Spinal cord (tissue), 10 donors: ENCODE measurements around the gene TLR4. TPM values are rescaled to one million over a fixed set of nuclear protein-coding genes. Genes with fewer than 3 reads are reported as not detected.
A peak's percentile ranks its signal among the peaks of the same experiment; 100 is the strongest.

ENCODE experiments used
- DNase-seq, 6 donors: peaks; one replicate each; pipeline versions ENCODE4 v3.0.0 to v3.0.0-alpha.2; 2013 to 2015; ENCODE audit warnings: low spot score in 6 of 6, low read depth in 4 of 6
- H3K27ac ChIP-seq: one replicate; pipeline ENCODE4 v1.5.1; 2013; ENCODE audit warnings: low read depth, low read length, control low read depth
- H3K27me3 ChIP-seq: one replicate; pipeline ENCODE4 v1.6.1; 2013; ENCODE audit warnings: low read length; ENCODE audit not compliant: control insufficient read depth, insufficient read depth
- H3K36me3 ChIP-seq: one replicate; pipeline ENCODE4 v1.6.1; 2013; ENCODE audit warnings: low read length; ENCODE audit not compliant: control insufficient read depth, insufficient read depth
- H3K4me1 ChIP-seq: one replicate; pipeline ENCODE4 v1.6.1; 2013; ENCODE audit warnings: low read length; ENCODE audit not compliant: control insufficient read depth, insufficient read depth
- H3K4me3 ChIP-seq: one replicate; pipeline ENCODE4 v1.5.1; 2013; ENCODE audit warnings: low read depth, low read length, control low read depth
- H3K9me3 ChIP-seq: one replicate; pipeline ENCODE4 v1.6.1; 2013; ENCODE audit warnings: low read length; ENCODE audit not compliant: control insufficient read depth, insufficient read depth
- WGBS: methylation state at CpG from one replicate; pipeline ENCODE4 v1.1.5; 2013; ENCODE audit warnings: missing lambda C conversion rate; ENCODE audit not compliant: insufficient coverage; 5-methylcytosine and 5-hydroxymethylcytosine counted together
- polyA plus RNA-seq, 2 donors: library from polyadenylated mRNA; unstranded; fragments of 120-200 nt; gene quantifications; one replicate each; pipeline ENCODE4 v1.2.1, GENCODE V29; 2013; ENCODE audit not compliant: insufficient read length in 2 of 2
- total RNA-seq, 2 donors: library from RNA; depleted of rRNA in 1 of 2; stranded (reverse); fragments of 120-200 nt in 1 of 2; fragments of >200 nt in 1 of 2; gene quantifications; one replicate each; pipeline versions ENCODE4 v1.2.3 to v1.2.4, GENCODE V29; 2013 to 2014
- donor health status: healthy.

TLR4 gene
- total and polyA plus RNA-seq, 4 donors, result 7.1 to 35.2 (median 22.7) TPM

- H3K27me3 ChIP-seq, result no peaks in the 10 kb centered on the region
- H3K27ac ChIP-seq, result no peak overlapping the region
- H3K9me3 ChIP-seq, result no peaks in the 10 kb centered on the region
- no peaks in the 10 kb centered on the region for H3K36me3 ChIP-seq
- no peak overlapping the region for H3K4me3 ChIP-seq
- H3K4me1 ChIP-seq, result no peaks in the 10 kb centered on the region
- WGBS, result 83% methylated on average over 1 of the region's 2 CpGs
- DNase-seq, result no peak
These were observed 16.8 kb downstream of the TLR4 start for GRCh38 chr9:117720987-117721386.

GRCh38 chr9:117722108-117722761 is 18.0 kb downstream of the TLR4 start:
- Histone ChIP-seq H3K27ac (no peak overlapping the region), H3K27me3 (no peaks in the 10 kb centered on the region), H3K4me1 (no peaks in the 10 kb centered on the region), H3K9me3 (no peaks in the 10 kb centered on the region), H3K4me3 (no peak overlapping the region), H3K36me3 (no peaks in the 10 kb centered on the region)
- 92% methylated on average over 3 of the region's 6 CpGs for WGBS
- DNase-seq, result no peak

- Histone ChIP-seq H3K4me1 (no peaks in the 10 kb centered on the region), H3K27me3 (no peaks in the 10 kb centered on the region), H3K4me3 (no peak overlapping the region), H3K36me3 (no peaks in the 10 kb centered on the region), H3K9me3 (no peaks in the 10 kb centered on the region), H3K27ac (no peak overlapping the region)
- no peak for DNase-seq
- WGBS, result 49% methylated on average over 2 of the region's 3 CpGs
These were observed 19.9 kb downstream of the TLR4 start for GRCh38 chr9:117723986-117724625.

- no peaks in the 10 kb centered on the region for H3K36me3 ChIP-seq
- no peaks in the 10 kb centered on the region for H3K27me3 ChIP-seq
- H3K4me1 ChIP-seq, result no peaks in the 10 kb centered on the region
- no peak for DNase-seq
- no CpG with 5 or more reads among the region's 2 CpGs for WGBS
- H3K9me3 ChIP-seq, result no peaks in the 10 kb centered on the region
- no peak overlapping the region for H3K4me3 ChIP-seq
- H3K27ac ChIP-seq, result no peak overlapping the region
These were observed 21.3 kb downstream of the TLR4 start for GRCh38 chr9:117725426-117725887.

- Histone ChIP-seq H3K4me1 (no peaks in the 10 kb centered on the region), H3K4me3 (no peak overlapping the region), H3K27me3 (no peaks in the 10 kb centered on the region), H3K9me3 (no peaks in the 10 kb centered on the region), H3K27ac (no peak overlapping the region), H3K36me3 (no peaks in the 10 kb centered on the region)
- DNase-seq, result no peak
- no CpG with 5 or more reads among the region's 2 CpGs for WGBS
These were observed 25.2 kb downstream of the TLR4 start for GRCh38 chr9:117729375-117729774.

GRCh38 chr9:117732494-117732893 is 28.3 kb downstream of the TLR4 start:
- Histone ChIP-seq H3K27ac (no peak overlapping the region), H3K4me1 (peaks cover 2% of the 10 kb centered on the region), H3K36me3 (no peaks in the 10 kb centered on the region), H3K9me3 (no peaks in the 10 kb centered on the region), H3K4me3 (no peak overlapping the region), H3K27me3 (no peaks in the 10 kb centered on the region)
- DNase-seq, result peak in 1 of 6 donors; percentile 21
- no CpG with 5 or more reads among the region's 6 CpGs for WGBS

GRCh38 chr9:117733465-117733864 is 29.3 kb downstream of the TLR4 start:
- DNase-seq, result no peak
- 100% methylated on average over 1 of the region's 1 CpG for WGBS
- no peak overlapping the region for H3K27ac ChIP-seq

GRCh38 chr9:117734082-117734481 is 29.9 kb downstream of the TLR4 start:
- H3K9me3 ChIP-seq, result no peaks in the 10 kb centered on the region
- H3K27me3 ChIP-seq, result no peaks in the 10 kb centered on the region
- H3K4me1 ChIP-seq, result peaks cover 8% of the 10 kb centered on the region
- H3K36me3 ChIP-seq, result no peaks in the 10 kb centered on the region
- no peak overlapping the region for H3K4me3 ChIP-seq
- no peak overlapping the region for H3K27ac ChIP-seq
- DNase-seq, result no peak
- WGBS, result 100% methylated on average over 1 of the region's 3 CpGs

More at GRCh38 chr9:117733465-117733864, 29.3 kb downstream of the TLR4 start:
- Histone ChIP-seq H3K27me3 (no peaks in the 10 kb centered on the region), H3K9me3 (no peaks in the 10 kb centered on the region), H3K4me1 (peaks cover 8% of the 10 kb centered on the region), H3K36me3 (no peaks in the 10 kb centered on the region), H3K4me3 (no peak overlapping the region)

- peaks cover 11% of the 10 kb centered on the region for H3K4me1 ChIP-seq
- H3K27me3 ChIP-seq, result no peaks in the 10 kb centered on the region
- no peak for DNase-seq
- whole genome bisulfite sequencing, result 100% methylated on average over 1 of the region's 2 CpGs
- no peak overlapping the region for H3K27ac ChIP-seq
- no peaks in the 10 kb centered on the region for H3K9me3 ChIP-seq
- no peaks in the 10 kb centered on the region for H3K36me3 ChIP-seq
- no peak overlapping the region for H3K4me3 ChIP-seq
These were observed 30.5 kb downstream of the TLR4 start for GRCh38 chr9:117734523-117735314.
